ENCODE results near the gene GGNBP2.
A peak's percentile ranks its signal among the peaks of the same experiment; 100 is the strongest.

GGNBP2 gene

DNA sequence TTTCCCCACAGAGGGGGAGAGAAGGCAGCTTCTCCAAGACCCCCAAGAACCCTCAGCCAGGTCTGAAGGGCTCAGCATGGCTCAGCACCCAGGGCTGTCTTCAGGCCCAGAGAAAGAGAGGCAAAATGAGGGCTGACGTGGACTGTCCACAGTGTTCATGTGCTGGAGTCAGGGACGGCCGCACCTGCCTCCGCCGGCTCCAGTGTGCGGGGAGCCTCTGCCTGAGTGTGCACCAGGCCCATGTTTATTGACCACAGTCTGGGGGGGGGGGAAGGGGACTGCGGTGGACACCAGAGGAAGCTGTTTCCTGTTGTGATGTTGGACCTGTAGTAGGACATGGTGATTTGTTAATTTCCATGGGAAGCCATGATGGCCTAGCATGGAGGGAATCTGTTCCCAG, 63.6 kb downstream of the GGNBP2 start:
- Histone ChIP-seq H3K9me3 (ENCODE audit: insufficient read depth, low read length) (no peaks in the 10 kb centered on the region), H3K4me2 (ENCODE audit: low read length) (no peak overlapping the region), H3K79me2 (ENCODE audit: low read length) (peaks cover 32% of the 10 kb centered on the region), H3K9ac (ENCODE audit: low read length) (no peak overlapping the region), H3K27ac (ENCODE audit: low read length) (no peak overlapping the region), H3K4me3 (ENCODE audit: low read length) (no peak overlapping the region), H3K4me1 (ENCODE audit: low read length) (peaks cover 9% of the 10 kb centered on the region), H3K27me3 (ENCODE audit: low read depth, low read length) (no peaks in the 10 kb centered on the region), H3K36me3 (replicated peaks; ENCODE audit: low read depth, low read length) (peaks cover 24% of the 10 kb centered on the region), H2AFZ (ENCODE audit: low read depth, low read length) (no peak overlapping the region), H4K20me1 (ENCODE audit: insufficient read depth, low read length) (peaks cover 20% of the 10 kb centered on the region)
- no peak for TF ChIP-seq EZH2phosphoT487 (IDR thresholded peaks at IDR 0.05; ENCODE audit: low read depth)
- TF ChIP-seq, protein P1, sequence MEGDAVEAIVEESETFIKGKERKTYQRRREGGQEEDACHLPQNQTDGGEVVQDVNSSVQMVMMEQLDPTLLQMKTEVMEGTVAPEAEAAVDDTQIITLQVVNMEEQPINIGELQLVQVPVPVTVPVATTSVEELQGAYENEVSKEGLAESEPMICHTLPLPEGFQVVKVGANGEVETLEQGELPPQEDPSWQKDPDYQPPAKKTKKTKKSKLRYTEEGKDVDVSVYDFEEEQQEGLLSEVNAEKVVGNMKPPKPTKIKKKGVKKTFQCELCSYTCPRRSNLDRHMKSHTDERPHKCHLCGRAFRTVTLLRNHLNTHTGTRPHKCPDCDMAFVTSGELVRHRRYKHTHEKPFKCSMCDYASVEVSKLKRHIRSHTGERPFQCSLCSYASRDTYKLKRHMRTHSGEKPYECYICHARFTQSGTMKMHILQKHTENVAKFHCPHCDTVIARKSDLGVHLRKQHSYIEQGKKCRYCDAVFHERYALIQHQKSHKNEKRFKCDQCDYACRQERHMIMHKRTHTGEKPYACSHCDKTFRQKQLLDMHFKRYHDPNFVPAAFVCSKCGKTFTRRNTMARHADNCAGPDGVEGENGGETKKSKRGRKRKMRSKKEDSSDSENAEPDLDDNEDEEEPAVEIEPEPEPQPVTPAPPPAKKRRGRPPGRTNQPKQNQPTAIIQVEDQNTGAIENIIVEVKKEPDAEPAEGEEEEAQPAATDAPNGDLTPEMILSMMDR (IDR thresholded peaks at IDR 0.05; ENCODE audit: low read depth, low read length), result no peak

DNA sequence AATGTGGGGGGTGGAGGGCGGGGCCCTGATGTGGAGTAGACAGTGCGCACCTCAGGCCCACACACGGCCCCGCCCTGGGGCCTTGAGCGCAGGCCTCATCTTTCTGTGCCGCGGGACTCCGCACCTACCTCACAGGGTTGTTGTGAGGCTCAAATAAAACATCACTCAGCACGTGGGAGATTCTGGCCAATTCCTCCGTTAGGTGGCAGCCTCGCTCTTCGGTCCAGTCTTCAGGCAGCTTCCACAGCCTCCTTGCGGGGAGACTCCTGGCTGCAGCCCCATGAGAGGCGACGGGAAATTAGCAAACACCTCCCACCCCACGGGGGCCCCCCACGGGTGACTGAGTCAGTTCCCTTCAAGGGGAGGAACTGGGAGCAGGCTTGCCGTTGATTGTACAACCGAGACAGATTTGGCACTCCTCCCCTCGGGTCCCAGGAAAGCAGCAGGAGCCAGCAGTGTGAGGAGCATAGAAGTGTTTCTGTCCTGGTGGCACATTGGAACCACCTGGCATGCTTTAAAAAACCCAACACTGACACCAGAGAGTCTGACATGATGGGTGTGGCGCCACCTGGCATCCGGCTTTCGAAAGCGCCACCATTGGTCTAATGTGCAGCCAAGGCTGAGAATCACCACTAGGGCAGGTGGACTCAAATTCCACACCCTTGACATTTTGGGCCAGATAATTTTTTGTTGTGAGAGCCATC, 64.2 kb downstream of the GGNBP2 start:
- H3K9ac ChIP-seq (ENCODE audit: low read length), result no peak overlapping the region
- no peak overlapping the region for H3K4me3 ChIP-seq (ENCODE audit: low read length)
- H3K4me1 ChIP-seq (ENCODE audit: low read length), result peaks cover 9% of the 10 kb centered on the region
- peaks cover 20% of the 10 kb centered on the region for H4K20me1 ChIP-seq (ENCODE audit: insufficient read depth, low read length)
- TF ChIP-seq EZH2phosphoT487 (IDR thresholded peaks at IDR 0.05; ENCODE audit: low read depth), result no peak
- TF ChIP-seq, protein P1 (IDR thresholded peaks at IDR 0.05; ENCODE audit: low read depth, low read length), result peak; percentile 49; the same call in 1 of the 2 replicates
- H3K27ac ChIP-seq (ENCODE audit: low read length), result no peak overlapping the region
- H3K27me3 ChIP-seq (ENCODE audit: low read depth, low read length), result no peaks in the 10 kb centered on the region
- H3K9me3 ChIP-seq (ENCODE audit: insufficient read depth, low read length), result no peaks in the 10 kb centered on the region
- no peak overlapping the region for H3K4me2 ChIP-seq (ENCODE audit: low read length)
- H2AFZ ChIP-seq (ENCODE audit: low read depth, low read length), result no peak overlapping the region
- H3K79me2 ChIP-seq (ENCODE audit: low read length), result peaks cover 25% of the 10 kb centered on the region
- H3K36me3 ChIP-seq (replicated peaks; ENCODE audit: low read depth, low read length), result peaks cover 22% of the 10 kb centered on the region

DNA sequence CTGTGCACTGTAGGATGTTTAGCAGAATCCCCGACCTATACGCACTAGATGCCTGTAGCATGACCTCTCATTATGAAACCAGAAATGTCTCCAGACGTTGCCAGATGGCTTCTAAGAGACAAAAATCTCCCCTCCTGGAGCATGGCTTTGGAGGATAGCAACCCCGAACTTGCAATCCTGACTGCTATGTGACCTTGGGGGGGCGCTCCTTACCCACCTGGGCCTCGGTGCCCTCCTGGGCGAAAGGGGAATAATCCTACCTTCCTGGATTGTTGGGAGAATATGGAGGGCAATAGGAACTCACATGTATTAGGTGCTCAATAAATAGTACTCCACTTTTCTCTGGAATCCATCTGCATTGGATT, 64.8 kb downstream of the GGNBP2 start:
- Histone ChIP-seq H3K27me3 (ENCODE audit: low read depth, low read length) (no peaks in the 10 kb centered on the region), H3K4me3 (ENCODE audit: low read length) (no peak overlapping the region), H3K36me3 (replicated peaks; ENCODE audit: low read depth, low read length) (peaks cover 19% of the 10 kb centered on the region), H4K20me1 (ENCODE audit: insufficient read depth, low read length) (peaks cover 20% of the 10 kb centered on the region), H3K4me2 (ENCODE audit: low read length) (no peak overlapping the region), H3K27ac (ENCODE audit: low read length) (no peak overlapping the region), H3K9ac (ENCODE audit: low read length) (no peak overlapping the region), H3K79me2 (ENCODE audit: low read length) (peaks cover 20% of the 10 kb centered on the region), H3K4me1 (ENCODE audit: low read length) (peaks cover 9% of the 10 kb centered on the region), H2AFZ (ENCODE audit: low read depth, low read length) (no peak overlapping the region), H3K9me3 (ENCODE audit: insufficient read depth, low read length) (no peaks in the 10 kb centered on the region)
- no peak for TF ChIP-seq EZH2phosphoT487 (IDR thresholded peaks at IDR 0.05; ENCODE audit: low read depth)
- TF ChIP-seq, protein P1 (IDR thresholded peaks at IDR 0.05; ENCODE audit: low read depth, low read length), result no peak

DNA sequence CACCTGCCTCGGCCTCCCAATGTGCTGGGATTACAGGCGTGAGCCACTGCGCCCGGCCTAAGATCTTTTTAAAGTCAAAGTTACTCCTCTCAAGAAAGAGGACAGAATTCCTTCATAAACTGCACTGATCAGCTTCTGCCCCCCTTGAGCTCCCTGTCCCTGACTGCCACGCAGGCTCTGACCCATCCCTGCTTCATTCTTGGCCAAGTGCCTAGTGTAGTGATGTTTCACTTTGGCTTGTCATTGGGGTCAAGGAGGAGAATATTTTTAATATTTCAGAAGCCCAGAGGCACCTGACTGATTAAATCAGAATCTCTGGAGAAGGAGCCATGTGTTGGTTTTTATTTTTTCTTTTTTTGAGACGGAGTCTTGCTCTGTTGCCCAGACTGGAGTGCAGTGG, 65.8 kb downstream of the GGNBP2 start:
- H2AFZ ChIP-seq (ENCODE audit: low read depth, low read length), result no peak overlapping the region
- H4K20me1 ChIP-seq (ENCODE audit: insufficient read depth, low read length), result peaks cover 19% of the 10 kb centered on the region
- no peak overlapping the region for H3K4me2 ChIP-seq (ENCODE audit: low read length)
- peaks cover 9% of the 10 kb centered on the region for H3K4me1 ChIP-seq (ENCODE audit: low read length)
- H3K9ac ChIP-seq (ENCODE audit: low read length), result no peak overlapping the region
- no peaks in the 10 kb centered on the region for H3K27me3 ChIP-seq (ENCODE audit: low read depth, low read length)
- peaks cover 10% of the 10 kb centered on the region for H3K79me2 ChIP-seq (ENCODE audit: low read length)
- H3K9me3 ChIP-seq (ENCODE audit: insufficient read depth, low read length), result no peaks in the 10 kb centered on the region
- peaks cover 19% of the 10 kb centered on the region for H3K36me3 ChIP-seq (replicated peaks; ENCODE audit: low read depth, low read length)
- no peak overlapping the region for H3K27ac ChIP-seq (ENCODE audit: low read length)
- TF ChIP-seq, protein P1 (IDR thresholded peaks at IDR 0.05; ENCODE audit: low read depth, low read length), result no peak
- no peak for TF ChIP-seq EZH2phosphoT487 (IDR thresholded peaks at IDR 0.05; ENCODE audit: low read depth)
- H3K4me3 ChIP-seq (ENCODE audit: low read length), result no peak overlapping the region

Data from OCI-LY3 (cell line).